Measurements from ENCODE around the gene MAP3K7.

Gene MAP3K7

DNA sequence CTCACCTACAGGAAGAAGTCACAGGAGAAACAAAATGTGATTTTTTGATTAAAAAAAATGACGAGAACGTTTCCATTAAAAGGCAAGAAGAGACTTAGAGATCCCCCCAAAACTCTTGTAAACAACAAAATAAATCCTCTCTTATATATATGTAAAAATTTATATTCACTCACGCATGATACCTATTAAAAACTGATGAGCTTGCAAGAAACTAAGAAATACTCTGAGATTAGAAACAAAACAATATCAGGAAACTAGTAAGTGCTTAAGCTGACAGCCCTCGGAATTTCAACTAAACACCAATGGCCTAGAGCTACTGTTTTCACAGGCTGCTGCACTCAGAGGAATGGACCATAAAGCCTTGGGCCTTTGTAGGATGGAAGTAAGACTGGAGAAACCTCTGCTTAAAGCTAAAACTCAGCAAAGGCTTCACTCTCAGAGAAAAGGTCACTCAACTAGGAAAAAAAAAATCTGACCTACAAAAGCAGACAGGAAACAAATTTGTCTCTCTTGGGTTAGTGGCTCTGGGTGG is 63.0 kb downstream of the MAP3K7 start:
- no peak for DNase-seq

DNA sequence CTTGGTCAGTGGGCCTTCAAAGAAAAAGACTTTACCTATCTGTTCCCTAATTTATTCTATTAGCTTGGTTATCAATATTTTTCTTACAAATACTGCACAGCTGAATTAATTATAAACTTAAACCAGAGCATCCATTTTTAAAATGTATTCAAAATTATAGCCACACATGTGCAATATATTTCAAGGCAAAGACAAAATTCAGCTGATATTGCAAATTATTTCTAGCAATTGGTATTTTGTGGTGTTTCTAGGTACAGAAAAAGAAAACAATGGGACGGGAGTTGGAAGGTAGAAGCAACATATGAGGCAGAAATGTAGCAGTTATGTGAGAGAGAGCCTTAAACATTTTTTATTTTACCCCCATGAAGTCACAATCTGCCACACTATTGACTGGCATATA is 64.9 kb downstream of the MAP3K7 start:
- DNase-seq, result no peak

DNA sequence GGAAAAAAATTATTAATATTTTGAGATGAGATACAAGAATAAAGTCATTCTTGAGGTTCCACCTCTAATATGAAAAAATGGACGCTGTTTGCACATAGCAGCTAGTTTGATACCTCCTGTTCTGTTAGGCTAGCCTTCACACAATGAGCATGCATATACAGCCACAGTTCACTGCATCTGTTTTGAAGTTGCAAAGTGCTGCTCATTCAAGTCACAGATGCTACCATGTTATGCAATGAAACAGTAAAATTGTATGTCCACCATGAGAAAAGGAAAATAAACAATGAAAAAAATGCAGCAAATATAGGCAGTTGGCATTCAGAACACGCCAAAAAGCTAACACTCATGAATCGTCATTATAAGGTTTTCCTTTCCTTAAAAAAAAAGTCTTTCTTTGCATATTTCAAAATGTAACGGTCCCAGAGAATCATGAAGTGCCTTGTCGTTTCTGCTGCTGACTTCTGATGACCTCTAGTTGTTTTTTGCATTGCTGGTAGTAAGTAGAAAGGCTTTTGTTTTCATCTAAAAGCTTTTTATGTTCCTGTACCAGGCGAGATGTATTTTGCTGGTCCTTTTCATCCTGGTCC is 70.7 kb downstream of the MAP3K7 start:
- DNase-seq, result no peak

DNA sequence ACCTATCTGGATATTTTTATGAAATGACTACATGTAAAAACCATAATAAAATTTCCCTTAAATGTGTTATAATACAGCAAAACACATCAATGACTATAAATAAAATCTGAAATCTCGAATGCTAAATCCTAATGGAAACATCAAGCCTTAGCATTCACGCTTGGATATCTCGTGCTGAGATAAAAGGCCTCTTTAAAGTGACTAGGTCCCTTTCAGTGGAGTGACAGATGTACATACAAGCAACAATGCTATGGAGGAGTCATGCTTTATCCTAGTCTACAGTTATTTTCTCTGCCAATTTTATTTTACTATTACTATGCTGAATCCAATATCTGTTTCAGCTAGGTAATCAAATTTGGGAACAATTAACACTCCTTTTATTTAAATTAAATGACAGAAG is 72.4 kb downstream of the MAP3K7 start:
- DNase-seq, result no peak

DNA sequence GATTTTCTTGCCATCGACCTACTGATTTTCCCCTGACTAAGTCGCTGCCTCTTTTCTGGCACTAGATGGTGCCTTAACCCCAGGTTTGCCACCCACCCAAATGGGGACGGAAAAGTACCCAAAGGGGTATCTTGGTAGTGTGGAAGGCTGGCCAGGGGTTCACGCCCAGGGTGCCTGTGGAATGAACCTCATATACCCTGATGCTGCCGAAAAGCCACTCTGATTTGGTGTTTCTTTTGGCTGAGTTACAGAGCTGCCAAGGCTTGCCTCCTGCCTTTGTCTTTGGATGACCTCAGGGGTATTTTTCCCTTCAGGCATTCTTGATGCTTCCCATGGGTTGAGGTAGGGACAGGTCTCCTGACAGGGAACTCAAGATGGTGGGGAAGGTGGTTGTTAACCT is 78.1 kb downstream of the MAP3K7 start:
- DNase-seq, result no peak

DNA sequence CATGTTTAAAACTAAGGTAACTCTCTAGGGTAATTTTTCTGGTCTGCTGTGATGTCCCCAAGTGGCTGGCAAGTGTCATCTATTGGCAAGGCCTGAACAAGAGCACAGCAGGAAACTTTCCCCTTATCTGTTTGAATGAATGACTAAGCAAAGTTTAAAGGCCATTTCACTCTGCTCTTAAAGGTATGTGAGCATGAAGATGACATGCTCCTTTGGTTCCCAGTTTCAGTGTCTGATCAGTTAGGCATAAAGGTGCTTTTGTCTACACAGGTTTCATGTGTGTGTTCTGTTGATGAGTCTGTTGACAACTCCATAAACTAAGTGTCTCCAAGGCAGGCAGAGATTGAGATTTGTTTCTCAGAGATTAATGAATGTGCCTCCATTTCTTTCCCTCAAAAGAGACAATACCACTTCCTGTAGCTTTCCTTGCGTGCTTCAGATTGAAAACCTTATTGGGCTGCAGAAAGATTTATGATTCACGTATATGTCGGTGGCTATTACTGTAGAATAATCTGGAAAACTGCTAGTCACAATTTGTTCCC is 83.9 kb downstream of the MAP3K7 start:
- DNase-seq, result no peak

DNA sequence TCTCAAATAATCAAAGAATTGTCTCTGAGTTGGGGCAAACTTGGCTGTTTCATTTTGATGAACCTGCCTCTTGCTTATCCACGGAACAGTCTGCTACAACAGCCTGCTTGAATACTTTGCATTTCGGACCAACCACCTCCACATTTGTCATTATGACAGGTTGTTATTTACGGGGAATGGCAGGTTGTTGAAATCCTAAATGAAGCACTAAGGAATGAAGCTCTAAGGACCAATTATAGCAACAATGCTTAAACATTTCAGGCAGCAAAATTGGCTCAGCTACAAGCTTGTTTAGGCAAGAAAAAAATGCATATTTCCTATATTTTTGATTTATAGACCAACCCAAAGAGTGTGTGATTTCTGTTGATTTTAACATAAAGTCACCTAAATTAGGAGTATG is 84.5 kb downstream of the MAP3K7 start:
- no peak for DNase-seq

DNA sequence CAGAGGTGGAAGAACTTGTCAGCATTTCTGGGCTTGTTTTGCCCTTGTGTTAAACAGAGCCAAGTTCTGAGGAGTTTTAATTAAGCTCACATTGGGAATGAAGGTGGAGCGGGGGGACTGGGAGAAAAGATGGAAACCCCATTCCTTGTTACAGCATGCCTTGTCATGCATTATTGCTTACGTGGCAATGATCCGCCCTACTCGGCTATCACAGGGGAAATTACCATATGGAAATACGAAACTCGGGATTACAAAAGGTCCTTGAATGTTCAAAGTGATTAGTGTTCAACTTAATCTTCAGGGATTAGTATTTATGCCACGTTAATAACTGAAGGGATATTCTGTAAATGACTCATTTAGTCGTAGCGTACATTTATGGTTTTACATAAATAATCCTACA is 86.4 kb downstream of the MAP3K7 start:
- DNase-seq, result no peak

DNA sequence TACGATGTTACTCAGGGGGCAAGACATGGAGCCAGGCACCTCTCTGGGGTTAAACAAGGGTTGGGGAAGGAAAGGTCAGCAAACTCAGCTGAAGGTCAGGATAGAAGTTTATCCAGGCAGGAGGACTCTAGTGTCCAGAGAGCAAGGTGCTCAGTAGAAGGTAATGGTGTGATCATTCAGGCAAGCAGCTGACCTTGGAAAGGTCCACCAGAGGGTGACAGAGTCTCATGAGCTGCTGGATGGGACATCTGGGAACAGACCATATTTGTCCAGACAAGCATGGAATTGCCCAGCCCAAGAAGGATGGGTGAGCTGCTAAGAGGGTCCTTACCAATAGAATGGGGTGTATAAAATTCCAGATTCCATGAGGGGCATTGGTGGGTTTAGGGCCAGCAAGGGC is 89.5 kb downstream of the MAP3K7 start:
- no peak for DNase-seq

DNA sequence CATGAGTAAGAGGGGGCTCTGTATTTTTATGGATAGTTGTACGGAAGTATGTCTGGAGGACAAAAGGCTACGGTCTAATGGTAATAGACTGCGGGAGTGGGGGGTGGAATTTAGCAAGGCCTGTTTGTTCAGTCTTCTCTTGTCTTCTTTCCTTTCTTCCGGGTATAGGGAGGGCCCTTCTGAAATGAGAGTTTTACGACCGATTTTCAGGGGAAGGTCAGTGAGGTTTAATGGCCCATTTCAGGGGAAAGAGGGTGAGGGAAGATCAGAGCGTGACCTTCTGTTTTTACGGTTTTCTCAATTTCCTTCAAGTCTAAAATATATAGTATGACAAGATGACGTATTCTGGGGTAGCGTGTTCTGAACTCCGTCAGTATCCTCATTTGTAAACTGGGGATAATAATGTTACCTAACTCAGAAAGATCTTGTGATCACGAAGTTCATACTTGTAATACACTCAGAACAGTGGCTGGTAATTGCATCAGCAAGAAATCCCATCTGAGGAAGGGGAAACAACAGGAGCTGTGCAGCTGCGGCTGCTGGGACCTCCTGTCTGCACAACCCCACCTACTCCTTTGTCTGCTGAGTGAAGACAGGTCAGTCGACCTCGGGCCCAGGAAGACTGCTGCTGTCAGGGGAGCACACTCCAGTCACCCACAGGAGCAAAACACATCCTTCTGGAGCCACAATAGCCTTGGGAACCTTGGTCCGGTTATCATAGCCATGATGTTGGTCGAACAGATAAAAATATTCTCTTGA is 90.4 kb downstream of the MAP3K7 start:
- DNase-seq, result no peak

DNA sequence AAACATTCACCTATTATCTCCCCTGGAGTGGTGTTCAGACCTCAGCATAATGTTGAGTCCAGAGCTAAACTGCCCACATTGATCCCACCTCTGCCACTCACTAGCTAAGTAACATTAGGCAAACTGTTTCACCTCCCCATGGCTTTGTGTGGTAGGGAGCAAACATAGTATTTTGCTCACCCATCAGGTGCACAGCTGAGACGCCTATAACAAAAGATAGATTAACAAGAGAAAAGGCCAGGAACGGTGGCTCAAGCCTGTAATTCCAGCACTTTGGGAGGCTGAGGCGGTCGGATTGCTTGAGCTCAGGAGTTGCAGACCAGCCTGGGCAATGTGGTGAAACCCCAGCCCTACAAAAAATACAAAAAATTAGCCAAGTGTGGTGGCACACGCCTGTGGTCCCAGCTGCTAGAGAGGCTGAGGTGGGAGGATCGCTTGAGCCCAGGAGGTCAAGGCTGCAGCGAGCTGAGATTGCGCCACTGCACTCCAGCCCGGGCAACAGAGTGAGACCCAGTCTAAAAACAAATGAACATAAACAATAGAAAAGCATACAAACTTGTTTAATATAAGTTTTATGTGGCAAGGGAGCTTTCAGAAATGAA is 91.6 kb downstream of the MAP3K7 start:
- DNase-seq, result no peak

DNA sequence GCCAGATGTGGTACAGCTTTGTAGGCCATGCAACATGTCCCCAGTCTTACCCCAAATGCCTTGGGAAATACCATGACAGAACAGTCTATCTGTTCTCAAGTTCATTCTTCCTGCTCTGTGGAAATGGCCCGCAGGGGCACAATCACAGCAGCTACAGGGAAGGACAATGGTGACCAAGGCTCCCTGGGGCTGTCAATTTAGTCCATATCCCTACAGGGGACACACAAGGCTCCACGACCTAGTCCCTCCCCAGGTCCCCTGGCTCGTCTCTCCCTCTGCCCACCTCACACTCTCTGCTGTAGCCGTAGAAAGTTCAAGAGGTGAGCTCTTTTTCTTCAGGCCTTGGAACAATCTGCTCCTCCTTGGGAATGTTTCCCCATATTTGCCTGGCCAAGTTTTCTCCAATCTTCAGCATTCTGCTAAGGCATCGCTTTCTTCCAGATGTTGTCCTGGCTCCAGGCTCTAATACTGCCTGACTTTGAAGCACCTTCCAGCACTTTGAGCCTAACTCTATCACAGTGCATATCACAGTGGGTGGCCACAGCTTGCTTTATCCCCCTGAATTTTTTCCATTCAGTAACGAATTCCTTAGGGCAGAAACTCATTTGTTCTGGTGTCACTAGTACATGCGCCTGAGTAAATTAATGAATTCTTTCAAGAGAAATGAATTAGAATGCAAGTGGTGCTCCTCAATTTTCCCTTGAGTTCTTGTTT is 92.6 kb downstream of the MAP3K7 start:
- DNase-seq, result no peak

DNA sequence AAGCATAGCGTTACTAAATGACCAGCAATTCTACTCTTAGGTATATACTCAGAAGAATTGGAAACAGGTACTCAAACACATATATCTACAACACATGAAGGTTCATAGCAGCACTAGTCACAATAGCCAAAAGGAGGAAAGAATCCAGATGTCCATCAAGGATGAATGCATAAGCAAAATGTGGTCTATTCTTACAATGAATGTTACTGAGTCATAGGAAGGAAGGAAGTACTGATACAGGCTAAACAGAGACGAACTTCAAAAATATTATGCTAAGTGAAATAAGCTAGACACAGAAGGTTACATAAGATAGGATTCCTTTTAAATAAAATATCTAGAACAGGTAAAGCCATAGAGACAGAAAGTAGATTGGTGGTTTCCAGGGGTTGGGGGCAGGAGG is 93.5 kb downstream of the MAP3K7 start:
- no peak for DNase-seq

DNA sequence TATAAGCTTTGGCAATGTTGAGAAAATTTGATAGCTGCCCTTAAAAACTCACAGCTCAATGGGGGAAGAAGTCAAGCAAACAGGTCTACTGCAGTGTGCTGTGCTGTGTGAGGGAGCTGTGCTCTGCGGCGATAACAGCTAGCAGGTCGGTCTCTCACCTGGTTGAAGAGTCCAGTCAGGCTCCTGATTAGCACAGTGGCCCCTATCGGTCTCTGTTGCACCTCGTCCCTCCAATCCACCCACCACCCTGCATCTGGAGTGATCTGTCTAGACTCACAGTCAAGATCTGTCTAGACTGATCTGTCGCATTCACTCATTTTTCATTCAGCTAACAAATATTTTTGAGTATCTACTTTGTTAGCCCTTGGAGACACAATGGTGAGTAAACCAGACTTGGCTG is 94.1 kb downstream of the MAP3K7 start:
- DNase-seq, result no peak

DNA sequence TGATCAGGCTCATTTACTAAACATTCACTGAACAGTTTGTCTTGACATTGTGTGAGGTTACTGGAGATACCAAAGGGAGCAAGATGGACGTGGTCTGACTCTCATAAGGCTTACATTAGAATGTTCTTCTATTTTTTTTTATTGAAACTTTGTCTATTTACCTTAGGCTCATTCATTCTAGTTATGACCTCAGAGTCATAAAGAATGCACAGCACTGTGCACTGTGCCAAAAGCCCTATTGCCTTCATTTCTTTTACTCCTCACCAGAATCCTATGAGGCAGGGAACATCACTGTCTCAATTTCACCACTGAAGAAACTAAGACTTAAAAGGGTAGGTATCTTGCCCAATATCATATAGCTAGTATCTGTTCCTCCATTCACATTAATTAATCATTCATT is 94.5 kb downstream of the MAP3K7 start:
- no peak for DNase-seq

DNA sequence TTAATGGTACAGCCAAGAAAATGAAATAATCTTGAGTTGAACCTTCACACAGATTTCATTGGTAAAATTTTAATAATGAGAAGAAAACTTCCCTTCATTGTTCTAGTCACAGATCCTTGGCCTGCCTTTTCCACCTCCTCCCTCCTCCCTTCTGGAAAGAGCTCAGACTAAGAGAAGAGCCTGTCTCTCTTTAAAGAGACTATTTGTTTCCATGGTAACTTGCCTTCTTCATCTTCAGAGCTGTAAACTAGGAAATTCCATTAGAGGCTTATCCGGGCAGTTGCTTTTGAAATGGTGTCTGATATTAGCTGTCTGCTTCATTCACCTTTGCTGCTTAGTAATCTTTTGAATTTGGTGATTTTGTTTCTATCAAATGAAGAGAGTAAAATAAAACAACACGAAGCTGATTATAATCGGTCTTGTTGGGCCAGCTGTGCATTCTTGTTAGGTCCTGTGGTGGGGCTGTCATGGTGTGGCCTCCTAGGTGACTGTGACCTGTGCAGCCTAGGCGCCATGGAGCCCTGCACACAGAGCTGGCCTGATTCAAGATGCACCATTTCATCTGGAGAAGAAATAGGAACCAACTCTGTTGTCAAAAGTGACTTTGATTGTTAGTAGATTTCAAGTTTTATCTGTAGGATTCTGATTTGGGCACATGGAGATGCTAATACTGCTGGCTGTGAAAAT is 96.7 kb downstream of the MAP3K7 start:
- DNase-seq, result no peak

DNA sequence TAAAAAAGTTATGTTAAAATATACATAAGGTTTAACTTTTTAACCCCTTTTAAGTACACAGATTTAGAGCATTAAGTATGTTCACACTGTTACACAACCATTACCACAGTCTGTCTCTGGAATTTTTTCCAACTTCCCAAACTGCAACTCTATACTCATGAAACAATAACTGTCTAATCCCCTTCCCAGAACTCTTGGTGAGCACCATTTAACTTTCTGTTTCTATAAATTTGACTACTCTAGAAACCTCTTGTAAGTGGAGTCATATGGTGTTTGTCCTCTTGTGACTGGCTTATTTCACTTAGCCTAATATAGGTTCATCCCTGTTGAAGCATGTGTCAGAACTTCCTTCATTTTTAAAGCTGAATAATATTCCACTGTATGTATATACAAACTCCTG is 98.1 kb downstream of the MAP3K7 start:
- DNase-seq, result no peak

DNA sequence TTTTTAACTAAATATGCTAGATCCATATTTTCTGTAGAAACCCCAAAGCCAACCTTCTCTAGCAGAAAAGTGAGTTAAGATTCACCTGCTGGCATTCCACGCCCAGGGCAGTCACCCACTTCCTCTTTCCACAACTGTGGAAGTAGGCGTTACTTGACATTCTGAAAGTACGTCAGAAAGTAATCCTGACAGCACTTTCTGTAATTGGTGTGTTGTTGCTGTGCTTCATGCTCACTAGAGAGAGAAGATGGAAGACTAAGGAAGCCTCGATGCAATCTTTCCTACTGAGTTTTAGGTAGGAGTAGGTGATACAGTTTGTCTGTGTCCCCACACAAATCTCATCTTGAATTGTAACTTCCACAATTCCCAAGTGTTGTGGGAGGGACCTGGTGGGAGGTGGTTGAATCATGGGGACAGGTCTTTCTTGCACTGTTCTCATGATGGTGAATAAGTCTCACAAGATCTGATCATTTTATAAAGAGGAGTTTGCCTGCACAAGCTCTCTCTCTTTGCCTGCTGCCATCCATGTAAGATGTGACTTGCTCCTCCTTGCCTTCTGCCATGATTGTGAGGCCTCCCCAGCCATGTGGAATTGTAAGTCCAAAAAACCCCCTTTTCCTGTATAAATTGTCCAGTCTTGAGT is 101.1 kb downstream of the MAP3K7 start:
- no peak for DNase-seq

DNA sequence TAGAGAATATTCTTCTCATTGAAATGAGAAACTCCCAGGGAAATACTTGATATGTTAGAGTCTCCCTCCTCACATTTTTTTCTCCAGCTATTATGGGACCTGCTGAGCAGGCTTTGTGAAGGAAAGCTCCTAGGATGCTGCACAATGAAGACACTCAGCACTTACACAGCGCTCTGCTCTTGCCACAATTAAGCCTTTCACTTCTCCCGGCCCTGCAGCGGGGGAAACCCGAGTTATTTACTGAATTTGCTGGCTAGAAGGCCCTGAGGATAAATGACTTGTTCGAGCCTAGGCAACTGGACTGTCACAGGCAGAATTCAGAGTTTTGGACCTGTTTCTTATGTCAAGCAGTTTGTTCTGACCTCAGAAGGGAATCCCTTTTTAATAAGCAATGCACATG is 102.0 kb downstream of the MAP3K7 start:
- DNase-seq, result no peak

DNA sequence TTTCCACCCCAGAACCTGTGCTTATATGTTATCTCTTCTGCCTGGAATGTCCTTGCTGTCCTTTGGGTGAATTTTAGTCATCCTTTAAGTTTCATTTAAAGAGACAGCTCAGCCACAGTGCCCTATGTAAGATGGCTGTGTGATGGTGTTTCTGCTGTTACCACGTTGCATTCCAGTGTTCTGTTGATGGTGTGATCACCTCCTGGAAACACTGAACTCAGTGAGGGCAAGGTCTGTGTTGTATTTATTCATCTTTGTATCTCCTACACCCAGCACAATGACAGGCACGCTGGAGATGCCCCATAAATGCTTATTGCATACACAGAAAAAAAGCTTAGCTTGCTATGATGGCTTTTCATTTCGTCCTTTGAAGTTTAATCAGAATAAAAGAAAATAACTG is 102.5 kb downstream of the MAP3K7 start:
- DNase-seq, result no peak

DNA sequence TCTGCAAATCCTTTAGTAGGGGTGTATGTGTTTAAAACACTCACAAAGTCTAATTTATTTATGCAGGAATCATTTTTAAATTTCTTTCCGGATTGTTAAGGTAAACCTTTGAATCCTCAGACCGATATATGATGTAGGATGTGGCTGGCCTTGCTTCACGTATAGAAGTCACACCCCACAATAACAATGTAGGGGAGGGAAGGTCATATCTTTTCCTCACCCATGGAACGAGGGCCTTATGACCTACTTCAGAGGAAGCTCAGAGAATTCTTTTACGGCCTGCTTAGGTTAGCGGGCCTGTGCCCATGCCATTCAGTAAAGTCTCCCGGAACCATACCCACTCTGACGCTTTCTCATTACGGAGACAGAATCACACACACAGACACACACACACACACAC is 102.9 kb downstream of the MAP3K7 start:
- no peak for DNase-seq

DNA sequence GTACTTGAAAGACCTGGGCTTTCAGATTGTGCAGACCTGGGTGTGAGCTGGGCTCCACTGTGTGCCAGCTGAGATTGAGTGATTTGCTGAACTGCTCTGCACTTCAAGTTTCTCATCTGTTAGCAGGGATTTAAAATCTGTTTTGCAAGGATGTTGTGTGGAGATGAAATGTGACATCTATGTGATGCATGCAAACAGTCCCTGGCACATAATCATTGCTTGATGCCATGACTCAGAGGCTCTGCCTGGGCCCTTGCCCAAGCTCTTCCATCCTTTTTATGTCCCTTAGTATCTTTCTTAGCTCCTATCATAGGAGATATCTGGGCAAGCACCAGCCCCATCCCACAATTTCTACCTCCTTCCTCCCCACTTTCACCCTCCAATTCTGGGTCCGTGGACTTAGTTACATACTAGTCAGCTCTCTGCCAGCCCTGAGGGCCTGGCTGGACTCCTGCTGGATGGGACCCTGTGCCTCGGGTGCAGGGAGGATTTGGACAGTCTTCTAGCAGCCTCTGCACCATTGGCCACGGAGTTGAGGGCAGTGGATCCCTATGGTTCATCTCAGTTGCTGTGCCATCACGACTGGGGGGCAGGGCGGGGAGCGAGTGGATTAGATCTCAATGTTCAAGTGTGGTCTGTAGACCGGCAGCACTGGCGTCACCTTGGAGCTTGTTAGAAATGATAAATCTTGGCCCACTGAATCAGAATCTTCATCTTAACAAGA is 103.6 kb downstream of the MAP3K7 start:
- DNase-seq, result no peak
